ENCODE results near the gene ZDHHC14.
"Not testable (repeated sequence)": the region's sequence is repeated elsewhere in the genome, so short reads cannot be mapped to it uniquely, and the experiment has no call there.

Gene ZDHHC14

DNA sequence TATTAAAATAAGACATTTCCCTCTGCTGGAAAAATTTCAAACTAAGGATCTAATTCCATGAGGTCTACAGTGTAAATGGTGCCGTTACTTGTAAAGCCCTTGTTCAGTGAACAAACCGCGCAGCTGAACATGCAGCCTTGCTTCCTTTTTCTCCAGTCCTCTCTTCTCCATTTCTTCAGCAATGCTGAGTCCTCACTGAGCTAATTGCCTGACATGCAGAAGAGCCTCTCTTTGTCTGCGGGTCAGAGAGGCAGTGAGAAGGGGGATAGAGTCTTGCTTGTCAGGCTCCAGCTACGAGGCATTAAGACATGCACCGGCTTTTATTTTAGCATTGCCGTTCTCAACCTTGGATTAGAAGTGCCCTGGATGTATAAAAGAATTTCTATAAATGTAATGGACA, 25.7 kb downstream of the ZDHHC14 start:
- H3K27me3 ChIP-seq = no peaks in the 10 kb centered on the region
- H3K4me3 ChIP-seq = no peak overlapping the region
- peaks cover 0 to 6% (median 0%) of the 10 kb centered on the region in 11 experiments; a peak in 3 of 22 replicates for H3K9me3 ChIP-seq (replicated peaks in 1 of 11)
- H4K20me1 ChIP-seq = peaks cover 0 to 37% (median 6%) of the 10 kb centered on the region in 11 experiments; a peak in 9 of 22 replicates
- H3K4me1 ChIP-seq = peaks cover 0 to 13% (median 0%) of the 10 kb centered on the region in 10 experiments; a peak in 4 of 20 replicates
- H3K27ac ChIP-seq = no peak overlapping the region
- H3K36me3 ChIP-seq = peaks cover 0 to 6% (median 0%) of the 10 kb centered on the region in 11 experiments; a peak in 1 of 22 replicates
- no peak for TF ChIP-seq Cebpa-rat (IDR thresholded peaks at IDR 0.05)
- H3K9ac ChIP-seq = no peak overlapping the region
- H3K4me2 ChIP-seq = no peak overlapping the region

DNA sequence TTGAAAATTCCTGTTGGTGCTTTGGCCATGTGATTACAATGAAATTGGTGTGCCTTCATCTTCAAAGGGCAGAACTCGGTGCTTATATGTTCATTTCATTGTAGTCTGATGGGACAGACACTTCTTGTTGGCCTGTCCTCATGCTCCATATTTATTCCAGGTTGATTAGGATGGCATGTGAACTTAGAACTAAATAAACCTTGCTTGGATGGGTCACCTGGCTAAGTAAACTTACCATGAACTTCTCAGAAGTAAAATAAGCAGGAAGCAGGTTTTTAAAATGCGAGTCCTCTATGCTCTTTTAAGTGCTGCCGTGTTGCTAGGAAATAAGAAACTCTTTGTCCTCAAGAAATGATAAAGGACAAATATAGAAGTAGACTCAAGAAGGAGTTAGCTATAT, 26.7 kb downstream of the ZDHHC14 start:
- peaks cover 0 to 28% (median 0%) of the 10 kb centered on the region in 11 experiments; a peak in 6 of 22 replicates for H4K20me1 ChIP-seq
- H3K4me3 ChIP-seq = no peak overlapping the region
- H3K9ac ChIP-seq = no peak overlapping the region
- H3K4me2 ChIP-seq = no peak overlapping the region
- H3K27ac ChIP-seq = no peak overlapping the region
- H3K36me3 ChIP-seq = peaks cover 0 to 10% (median 0%) of the 10 kb centered on the region in 11 experiments; a peak in 1 of 22 replicates
- H3K27me3 ChIP-seq = no peaks in the 10 kb centered on the region
- no peak for TF ChIP-seq Cebpa-rat (IDR thresholded peaks at IDR 0.05)
- H3K9me3 ChIP-seq (replicated peaks in 1 of 11) = peaks cover 0 to 6% (median 0%) of the 10 kb centered on the region in 11 experiments; a peak in 3 of 22 replicates
- peaks cover 0 to 14% (median 0%) of the 10 kb centered on the region in 10 experiments; a peak in 4 of 20 replicates for H3K4me1 ChIP-seq

DNA sequence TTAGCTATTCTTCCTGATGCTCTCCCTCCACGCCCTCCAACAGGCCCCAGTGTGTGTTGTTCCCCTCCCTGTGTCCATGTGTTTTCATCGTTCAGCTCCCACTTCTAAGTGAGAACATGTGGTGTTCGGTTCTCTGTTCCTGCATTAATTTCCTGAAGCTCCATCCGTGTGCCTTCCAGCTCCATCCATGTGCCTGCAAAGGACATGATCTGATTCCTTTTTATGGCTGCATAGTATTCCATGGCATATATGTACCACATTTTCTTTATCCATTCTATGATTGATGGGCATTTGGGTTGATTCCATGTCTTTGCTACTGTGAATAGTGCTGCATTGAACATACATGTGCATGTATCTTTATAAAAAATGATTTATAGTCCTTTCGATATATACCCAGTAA, 27.4 kb downstream of the ZDHHC14 start:
- peaks cover 0 to 16% (median 0%) of the 10 kb centered on the region in 11 experiments; a peak in 1 of 22 replicates for H3K36me3 ChIP-seq
- not testable (repeated sequence) for H3K9ac ChIP-seq; H3K9me3 ChIP-seq (replicated peaks in 1 of 11); H3K27me3 ChIP-seq; H3K4me2 ChIP-seq; H3K4me3 ChIP-seq; H3K27ac ChIP-seq
- peaks cover 0 to 12% (median 0%) of the 10 kb centered on the region in 10 experiments; a peak in 4 of 20 replicates for H3K4me1 ChIP-seq
- peaks cover 0 to 20% (median 0%) of the 10 kb centered on the region in 11 experiments; a peak in 5 of 22 replicates for H4K20me1 ChIP-seq

DNA sequence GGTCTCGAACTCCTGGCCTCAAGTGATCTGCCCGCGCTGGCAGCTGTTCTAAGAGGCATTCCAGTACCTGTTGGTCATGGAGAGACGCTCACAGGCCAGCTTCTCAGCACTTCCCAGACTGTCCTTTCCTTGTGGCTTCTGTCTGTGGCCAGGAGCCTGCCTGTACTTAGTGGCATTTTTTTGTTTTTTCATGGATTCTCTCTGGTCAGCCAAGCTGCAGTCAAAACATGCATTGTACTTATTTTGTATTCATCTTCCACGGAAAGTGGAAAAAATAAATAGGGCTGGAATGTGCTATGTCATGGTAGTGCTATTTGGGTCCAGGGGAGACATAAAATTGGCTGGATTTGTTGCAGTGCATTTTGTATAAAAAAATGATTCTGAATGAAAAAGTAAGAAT, 29.1 kb downstream of the ZDHHC14 start:
- H3K4me1 ChIP-seq = peaks cover 0 to 7% (median 0%) of the 10 kb centered on the region in 10 experiments; a peak in 3 of 20 replicates
- H3K27me3 ChIP-seq = no peaks in the 10 kb centered on the region
- peaks cover 0 to 15% (median 0%) of the 10 kb centered on the region in 11 experiments; a peak in 4 of 22 replicates for H4K20me1 ChIP-seq
- H3K27ac ChIP-seq = no peak overlapping the region
- no peak for TF ChIP-seq Cebpa-rat (IDR thresholded peaks at IDR 0.05)
- H3K9me3 ChIP-seq (replicated peaks in 1 of 11) = peaks cover 0 to 6% (median 0%) of the 10 kb centered on the region in 11 experiments; a peak in 3 of 22 replicates
- H3K4me3 ChIP-seq = no peak overlapping the region
- no peak overlapping the region for H3K4me2 ChIP-seq
- no peak overlapping the region for H3K9ac ChIP-seq
- H3K36me3 ChIP-seq = peaks cover 0 to 21% (median 0%) of the 10 kb centered on the region in 11 experiments; a peak in 1 of 22 replicates

DNA sequence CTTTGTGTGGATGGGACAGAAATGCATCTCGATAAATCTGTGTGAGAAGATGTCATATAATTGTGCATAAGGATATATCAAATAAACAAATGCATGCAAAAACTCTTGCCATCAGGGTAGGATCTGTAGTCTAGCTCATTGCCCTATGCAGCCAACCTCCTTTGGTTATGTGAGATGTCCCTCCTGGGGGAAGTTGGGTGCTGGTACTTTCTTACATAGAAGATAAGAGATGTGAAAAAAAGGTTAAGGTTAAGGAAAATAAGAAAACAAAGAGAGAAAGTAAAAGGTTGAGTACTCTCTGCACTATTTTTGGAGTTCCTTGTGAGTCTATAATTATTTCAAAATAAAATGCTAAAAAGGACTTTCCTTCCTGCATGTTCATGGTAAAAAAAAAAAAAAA, 30.4 kb downstream of the ZDHHC14 start:
- TF ChIP-seq Cebpa-rat (IDR thresholded peaks at IDR 0.05) = no peak
- H3K27me3 ChIP-seq = no peaks in the 10 kb centered on the region
- H3K4me1 ChIP-seq = peaks cover 0 to 7% (median 0%) of the 10 kb centered on the region in 10 experiments; a peak in 3 of 20 replicates
- H3K9ac ChIP-seq = no peak overlapping the region
- no peak overlapping the region for H3K4me3 ChIP-seq
- peaks cover 0 to 6% (median 0%) of the 10 kb centered on the region in 11 experiments; a peak in 3 of 22 replicates for H3K9me3 ChIP-seq (replicated peaks in 1 of 11)
- peaks cover 0 to 9% (median 0%) of the 10 kb centered on the region in 11 experiments; a peak in 4 of 22 replicates for H4K20me1 ChIP-seq
- H3K27ac ChIP-seq = no peak overlapping the region
- peak overlapping the region in 3 of 11 experiments; percentile 8 to 27 (median 26); a peak in 4 of 22 replicates for H3K4me2 ChIP-seq
- peaks cover 0 to 21% (median 0%) of the 10 kb centered on the region in 11 experiments; a peak in 1 of 22 replicates for H3K36me3 ChIP-seq

DNA sequence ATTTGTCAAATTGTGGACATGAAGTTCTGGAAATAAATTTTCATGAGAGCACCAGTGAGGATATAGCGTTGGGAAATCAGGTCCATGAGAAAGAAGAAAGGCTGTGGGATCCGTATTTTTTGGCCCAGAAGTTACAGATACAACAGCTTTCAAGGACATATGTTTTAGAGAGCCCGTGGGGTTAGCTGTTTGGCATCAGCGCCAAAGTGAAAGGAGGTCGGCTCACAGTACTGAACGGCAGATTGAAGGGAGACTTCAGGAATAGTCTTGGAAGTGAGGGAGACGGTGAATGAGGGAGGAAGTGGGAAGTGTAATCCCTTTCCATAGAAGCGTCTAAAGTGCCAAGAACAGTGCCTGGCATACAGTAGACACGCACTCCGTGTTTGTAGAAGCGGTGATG, 31.8 kb downstream of the ZDHHC14 start:
- Histone ChIP-seq H3K36me3 (peaks cover 0 to 24% (median 0%) of the 10 kb centered on the region in 11 experiments; a peak in 3 of 22 replicates), H3K4me3 (no peak overlapping the region), H4K20me1 (no peaks in the 10 kb centered on the region; a peak in 3 of 22 replicates), H3K4me1 (peaks cover 0 to 7% (median 0%) of the 10 kb centered on the region in 10 experiments; a peak in 3 of 20 replicates), H3K27ac (no peak overlapping the region), H3K27me3 (no peaks in the 10 kb centered on the region), H3K9ac (no peak overlapping the region), H3K9me3 (replicated peaks in 1 of 11) (peaks cover 0 to 8% (median 0%) of the 10 kb centered on the region in 11 experiments; a peak in 4 of 22 replicates), H3K4me2 (no peak overlapping the region)
- TF ChIP-seq Cebpa-rat (IDR thresholded peaks at IDR 0.05) = no peak

DNA sequence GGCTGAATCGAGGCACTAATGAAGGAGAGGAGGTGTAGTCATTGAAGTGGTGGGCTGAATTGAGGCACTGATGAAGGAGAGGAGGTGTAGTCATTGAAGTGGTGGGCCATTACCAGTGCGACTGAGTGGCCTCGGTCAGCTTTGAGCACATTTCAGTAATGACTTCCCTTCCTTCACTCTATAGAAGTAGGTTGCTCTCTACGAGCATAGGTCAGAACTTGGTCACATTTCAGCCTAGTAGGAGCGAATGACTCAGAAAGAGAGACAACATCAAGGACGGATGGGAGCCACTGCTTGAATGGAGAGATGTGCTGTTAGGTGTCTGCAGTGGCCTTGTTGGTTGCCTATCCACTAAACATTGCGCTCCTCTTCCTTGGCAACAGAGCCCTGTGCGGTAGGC, 39.5 kb downstream of the ZDHHC14 start:
- Histone ChIP-seq H3K4me2 (no peak overlapping the region), H3K36me3 (peaks cover 0 to 14% (median 3%) of the 10 kb centered on the region in 11 experiments; a peak in 6 of 22 replicates), H3K9me3 (replicated peaks in 1 of 11) (peaks cover 12 to 25% (median 16%) of the 10 kb centered on the region in 11 experiments; a peak in 21 of 22 replicates), H4K20me1 (peaks cover 0 to 4% (median 0%) of the 10 kb centered on the region in 11 experiments; a peak in 2 of 22 replicates), H3K4me3 (no peak overlapping the region), H3K9ac (no peak overlapping the region), H3K27me3 (no peaks in the 10 kb centered on the region), H3K27ac (no peak overlapping the region), H3K4me1 (no peaks in the 10 kb centered on the region)
- TF ChIP-seq Cebpa-rat (IDR thresholded peaks at IDR 0.05) = no peak

DNA sequence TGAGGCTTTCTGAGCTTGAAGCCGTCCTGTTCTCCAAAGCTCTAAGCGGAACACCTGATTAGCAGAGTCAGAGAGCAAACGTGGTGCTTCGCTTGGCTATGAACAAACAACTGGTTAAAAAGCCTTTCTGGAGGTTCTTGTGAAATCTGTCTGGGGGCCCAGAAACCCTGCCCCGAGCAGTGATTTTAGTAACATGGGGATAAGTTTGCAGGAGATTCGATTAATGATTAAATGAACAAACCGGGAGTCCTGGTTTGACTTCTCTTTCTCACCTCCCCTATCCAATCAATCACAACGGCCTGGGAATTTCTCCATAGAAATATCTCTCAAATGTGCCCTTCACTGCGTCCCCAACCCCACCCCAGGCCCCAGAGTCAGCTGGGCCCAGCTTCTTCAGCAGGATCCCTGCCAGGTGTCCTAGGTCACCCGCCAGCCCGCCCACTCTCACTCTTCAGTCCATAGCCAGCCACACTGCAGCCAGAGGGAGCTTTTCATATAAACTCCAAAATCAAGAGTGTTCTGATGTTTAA, 43.6 kb downstream of the ZDHHC14 start:
- no peak for TF ChIP-seq Cebpa-rat (IDR thresholded peaks at IDR 0.05)
- no peaks in the 10 kb centered on the region for H3K27me3 ChIP-seq
- H3K4me2 ChIP-seq = no peak overlapping the region
- no peak overlapping the region for H3K27ac ChIP-seq
- H3K36me3 ChIP-seq = peaks cover 0 to 4% (median 0%) of the 10 kb centered on the region in 11 experiments; a peak in 3 of 22 replicates
- H4K20me1 ChIP-seq = peaks cover 0 to 9% (median 0%) of the 10 kb centered on the region in 11 experiments; a peak in 3 of 22 replicates
- no peak overlapping the region for H3K4me3 ChIP-seq
- H3K9ac ChIP-seq = no peak overlapping the region
- H3K4me1 ChIP-seq = peaks cover 0 to 16% (median 9%) of the 10 kb centered on the region in 10 experiments; a peak in 13 of 20 replicates
- H3K9me3 ChIP-seq (replicated peaks in 1 of 11) = peaks cover 0 to 10% (median 3%) of the 10 kb centered on the region in 11 experiments; a peak in 18 of 22 replicates

DNA sequence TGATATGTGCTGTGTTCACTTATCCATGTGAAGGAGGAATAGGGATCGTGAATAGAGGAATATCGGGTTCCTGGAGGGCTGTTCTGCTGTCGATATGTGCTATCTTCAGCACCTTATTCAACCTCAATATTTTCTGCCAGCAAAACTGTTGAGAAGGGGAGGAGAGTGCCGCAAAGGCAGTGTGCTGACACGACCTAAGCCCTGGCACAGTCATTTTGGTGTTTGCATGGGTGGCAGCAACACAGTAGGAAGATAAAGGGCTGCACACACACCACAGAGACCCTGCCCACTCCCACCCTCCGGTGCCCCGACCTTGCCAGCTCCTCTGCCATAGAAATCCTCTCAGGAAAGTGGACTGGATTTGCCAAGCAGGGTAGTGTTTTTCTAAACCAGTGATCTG, 47.0 kb downstream of the ZDHHC14 start:
- peaks cover 0 to 16% (median 9%) of the 10 kb centered on the region in 10 experiments; a peak in 13 of 20 replicates for H3K4me1 ChIP-seq
- H3K27ac ChIP-seq = no peak overlapping the region
- H3K9ac ChIP-seq = no peak overlapping the region
- peaks cover 0 to 5% (median 0%) of the 10 kb centered on the region in 11 experiments; a peak in 1 of 22 replicates for H3K9me3 ChIP-seq (replicated peaks in 1 of 11)
- no peaks in the 10 kb centered on the region for H3K27me3 ChIP-seq
- no peaks in the 10 kb centered on the region for H3K36me3 ChIP-seq
- H4K20me1 ChIP-seq = peaks cover 0 to 9% (median 0%) of the 10 kb centered on the region in 11 experiments; a peak in 4 of 22 replicates
- H3K4me2 ChIP-seq = no peak overlapping the region
- H3K4me3 ChIP-seq = no peak overlapping the region
- TF ChIP-seq Cebpa-rat (IDR thresholded peaks at IDR 0.05) = no peak

Data from BLaER1 treated with 17β-estradiol and CSF1 and Interleukin-3, amounts not matched to agents 10 nM and 100 nM (cell line).